ENCODE data around the gene TBL1Y.

Gene TBL1Y

GRCh38 chrY:7085606-7086005, 175.1 kb downstream of the TBL1Y start:
- DNase-seq (ENCODE audit: low read depth): no peak

DNA sequence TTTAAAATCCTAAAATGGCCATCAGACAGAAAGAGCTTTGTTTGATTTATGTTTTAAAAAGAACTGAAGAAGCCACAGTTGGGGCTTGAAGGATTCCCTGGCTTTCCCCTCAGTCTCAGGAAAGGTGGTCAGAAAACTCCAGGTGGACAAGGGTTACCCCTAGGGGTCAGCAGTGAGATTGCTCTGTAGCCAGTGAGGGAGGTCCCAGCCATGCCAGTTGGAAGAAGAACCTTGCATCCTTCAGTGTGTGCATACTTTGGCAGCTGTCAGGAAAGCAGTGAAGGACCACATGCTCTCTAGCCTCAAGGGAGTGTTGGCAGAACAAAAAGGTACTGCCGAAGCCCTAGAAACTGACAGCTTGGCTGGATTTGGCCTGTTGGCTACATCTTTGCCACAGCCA, 182.3 kb downstream of the TBL1Y start:
- no peak for DNase-seq (ENCODE audit: low read depth)

- no peak for DNase-seq (ENCODE audit: low read depth)
Observed at GRCh38 chrY:7094365-7094764, 183.9 kb downstream of the TBL1Y start.

DNA sequence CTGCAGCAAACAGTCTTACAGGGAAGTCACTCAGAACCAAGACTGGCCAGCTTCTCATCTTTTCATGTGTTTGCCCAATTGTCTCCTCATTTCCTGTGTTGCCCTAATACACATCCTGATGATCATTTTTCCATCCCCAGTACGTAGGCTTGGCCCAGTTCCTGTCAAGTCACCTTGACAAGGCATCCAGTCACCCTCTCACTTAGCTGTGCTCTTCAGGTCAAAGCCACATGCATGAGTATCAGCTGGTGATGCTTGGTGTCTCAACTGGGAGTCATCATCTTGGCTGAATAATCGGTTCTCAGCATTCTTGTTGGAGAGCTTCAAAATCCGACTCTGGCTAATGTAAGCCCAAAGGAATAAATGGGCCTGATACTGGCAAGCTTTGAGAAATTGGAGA, 186.5 kb downstream of the TBL1Y start:
- no peak for DNase-seq (ENCODE audit: low read depth)

- DNase-seq (ENCODE audit: low read depth): no peak
Observed at GRCh38 chrY:7099742-7100141, 189.2 kb downstream of the TBL1Y start.

- no peak for DNase-seq (ENCODE audit: low read depth)
Observed at GRCh38 chrY:7102680-7103079, 192.2 kb downstream of the TBL1Y start.

- DNase-seq (ENCODE audit: low read depth): no peak
Observed at GRCh38 chrY:7107179-7107578, 196.7 kb downstream of the TBL1Y start.

DNA sequence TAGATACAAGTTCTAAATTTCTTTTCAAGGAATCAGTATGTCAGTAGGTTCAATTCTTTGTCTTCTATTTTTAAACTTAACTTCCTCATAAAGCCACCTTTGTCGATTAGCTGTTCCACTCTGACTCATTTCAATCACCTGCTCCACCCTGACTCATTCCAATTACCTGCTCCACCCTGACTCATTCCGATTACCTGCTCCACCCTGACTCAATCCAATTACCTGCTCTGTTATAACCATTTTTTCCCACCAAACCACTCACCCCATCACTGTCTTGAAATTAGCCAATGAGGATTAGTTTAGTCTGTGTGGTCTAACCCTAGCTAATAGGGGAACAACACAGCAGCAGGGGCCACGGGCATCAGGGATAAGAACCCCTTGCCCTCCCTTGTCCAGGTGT, 199.6 kb downstream of the TBL1Y start:
- DNase-seq (ENCODE audit: low read depth): no peak

- DNase-seq (ENCODE audit: low read depth): no peak
Observed at GRCh38 chrY:7115871-7116270, 205.4 kb downstream of the TBL1Y start.

GRCh38 chrY:7122202-7122601, 211.7 kb downstream of the TBL1Y start:
- DNase-seq (ENCODE audit: low read depth): no peak

GRCh38 chrY:7125136-7126056, 214.9 kb downstream of the TBL1Y start:
- no peak for DNase-seq (ENCODE audit: low read depth)

DNA sequence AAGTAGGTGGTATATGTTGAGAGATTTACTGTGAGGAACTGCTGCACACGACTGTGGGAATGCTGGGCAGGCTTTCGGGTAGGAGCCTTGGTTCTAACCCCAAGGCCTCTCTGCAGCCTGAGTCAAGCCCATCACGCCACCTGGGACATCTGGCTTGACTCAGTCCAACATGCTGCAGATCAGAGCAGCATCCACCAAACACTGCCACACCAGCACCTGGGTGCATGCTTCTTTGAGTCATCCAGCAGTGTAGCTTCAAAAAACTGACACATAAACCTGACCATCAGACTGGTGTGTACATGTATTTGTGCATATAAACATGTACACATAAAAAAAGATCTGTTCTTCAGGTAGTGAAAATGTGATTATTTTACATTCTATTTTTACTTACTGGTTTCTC, 217.7 kb downstream of the TBL1Y start:
- DNase-seq (ENCODE audit: low read depth): no peak

Measured in fibroblast of the conjunctiva (primary cell).